HL-60 (cell line): ENCODE data around the gene KRTAP4-12.
"Not testable (repeated sequence)": the region's sequence is repeated elsewhere in the genome, so short reads cannot be mapped to it uniquely, and the experiment has no call there.

Experiments
- DNase-seq, 2 experiments: peaks; one replicate each; pipeline ENCODE4 v3.0.0-alpha.2; 2010 to 2020; ENCODE audit warnings: low read depth in 1 of 2, low spot score in 1 of 2
- H3K27ac ChIP-seq: fragments of 250-450 bp; sonication (Bioruptor Pico); replicated peaks from 2 replicates; pipeline ENCODE4 v1.5.1; 2020; ENCODE audit warnings: mild to moderate bottlenecking, moderate library complexity
- H3K27me3 ChIP-seq: fragments of 250-450 bp; sonication (Bioruptor Pico); 2 replicates; pipeline ENCODE4 v1.5.1; 2021; ENCODE audit warnings: mild to moderate bottlenecking, moderate library complexity; ENCODE audit not compliant: insufficient read depth, poor library complexity, severe bottlenecking
- H3K4me3 ChIP-seq: replicated peaks from 2 replicates; pipeline ENCODE4 v1.5.1; 2011; ENCODE audit warnings: mild to moderate bottlenecking, control low read depth, low read length; ENCODE audit not compliant: insufficient read depth
- CTCF ChIP-seq: IDR thresholded peaks from one replicate; pipeline ENCODE4 v1.5.1; 2011; ENCODE audit warnings: low read length, control low read depth, inconsistent platforms; ENCODE audit not compliant: insufficient read depth
- GABPA ChIP-seq: IDR thresholded peaks from 2 replicates; pipeline ENCODE4 v1.6.1; 2012; ENCODE audit warnings: low read depth
- POLR2AphosphoS5 ChIP-seq: IDR thresholded peaks from 2 replicates; pipeline ENCODE4 v1.6.1; 2012; ENCODE audit warnings: low read depth
- REST ChIP-seq: IDR thresholded peaks from 2 replicates; pipeline ENCODE4 v1.6.1; 2012; ENCODE audit warnings: low read depth; ENCODE audit not compliant: insufficient replicate concordance
- SPI1 ChIP-seq: IDR thresholded peaks from 2 replicates; pipeline ENCODE4 v1.6.1; 2012; ENCODE audit warnings: low read depth, mild to moderate bottlenecking, borderline replicate concordance
- long read RNA-seq: library from polyadenylated mRNA; unstranded; transcript quantifications from one replicate; pipeline ENCODE4 v2.0.0, GENCODE V29; 2020

Gene KRTAP4-12
- long read RNA-seq, result 0 reads

- not testable (repeated sequence) for DNase-seq, H3K27ac ChIP-seq, H3K4me3 ChIP-seq, H3K27me3 ChIP-seq
Measured at GRCh38 chr17:41123991-41124371, at the start of gene KRTAP4-12. Gene KRTAP4-12, minus strand, starts transcription at chr17:41124182. Its CDS starts 60 bp downstream, at chr17:41124122.

GRCh38 chr17:41171886-41172285 lies 47.9 kb upstream of the KRTAP4-12 start:
- DNase-seq, result peak in 1 of 2 experiments; percentile 10
- H3K27ac ChIP-seq, result no peak overlapping the region
- no peak for TF ChIP-seq CTCF
- peaks cover 2% of the 10 kb centered on the region for H3K27me3 ChIP-seq
- no peak overlapping the region for H3K4me3 ChIP-seq

- no peak for TF ChIP-seq GABPA
- Histone ChIP-seq H3K27me3 (peaks cover 2% of the 10 kb centered on the region), H3K4me3 (no peak within 1 kb of the TSS), H3K27ac (no peak within 1 kb of the TSS)
- DNase-seq, result no peak
Measured at GRCh38 chr17:41168121-41168520, 44.1 kb upstream of the KRTAP4-12 start, which contains the start of gene KRTAP4-3. Gene KRTAP4-3, minus strand, starts transcription at chr17:41168221. Its CDS starts 49 bp downstream, at chr17:41168172.

- H3K27ac ChIP-seq, result no peak overlapping the region
- H3K4me3 ChIP-seq, result no peak overlapping the region
- TF ChIP-seq CTCF, result no peak
- no peak for TF ChIP-seq POLR2AphosphoS5
- no peak for DNase-seq
- no peaks in the 10 kb centered on the region for H3K27me3 ChIP-seq
Measured at GRCh38 chr17:41167561-41167960, 43.6 kb upstream of the KRTAP4-12 start.

GRCh38 chr17:41163828-41164227 lies 39.8 kb upstream of the KRTAP4-12 start:
- TF ChIP-seq GABPA, result no peak
- TF ChIP-seq REST, result no peak
- no peak for TF ChIP-seq POLR2AphosphoS5
- TF ChIP-seq SPI1, result no peak
- no peak for TF ChIP-seq CTCF
- H3K27me3 ChIP-seq, result no peaks in the 10 kb centered on the region
- H3K4me3 ChIP-seq, result no peak overlapping the region
- H3K27ac ChIP-seq, result no peak overlapping the region
- no peak for DNase-seq

- no peaks in the 10 kb centered on the region for H3K27me3 ChIP-seq
- TF ChIP-seq CTCF (no peak), POLR2AphosphoS5 (no peak), GABPA (no peak), SPI1 (no peak), REST (no peak)
- DNase-seq, result no peak
- no peak within 1 kb of the TSS for H3K27ac ChIP-seq
- H3K4me3 ChIP-seq, result no peak within 1 kb of the TSS
Measured at GRCh38 chr17:41160648-41161047, 36.7 kb upstream of the KRTAP4-12 start, which contains the start of gene KRTAP4-4. Gene KRTAP4-4, minus strand, starts transcription at chr17:41160748. Its CDS starts 57 bp downstream, at chr17:41160691.

GRCh38 chr17:41160190-41160589 lies 36.2 kb upstream of the KRTAP4-12 start:
- H3K27ac ChIP-seq, H3K4me3 ChIP-seq, DNase-seq, H3K27me3 ChIP-seq: not testable (repeated sequence)
